ENCODE data around the gene TBC1D5. TPM values are rescaled to one million over a fixed set of nuclear protein-coding genes. Genes with fewer than 3 reads are reported as not detected.

TBC1D5 gene
- total RNA-seq, 3 donors from 2014 or later, result 33.1 to 56.1 (median 44.1) TPM

GRCh38 chr3:17310983-17311382, 431.4 kb downstream of the TBC1D5 start:
- intact Hi-C loops (cut with DNase I, micrococcal nuclease), result no loop called here

DNA sequence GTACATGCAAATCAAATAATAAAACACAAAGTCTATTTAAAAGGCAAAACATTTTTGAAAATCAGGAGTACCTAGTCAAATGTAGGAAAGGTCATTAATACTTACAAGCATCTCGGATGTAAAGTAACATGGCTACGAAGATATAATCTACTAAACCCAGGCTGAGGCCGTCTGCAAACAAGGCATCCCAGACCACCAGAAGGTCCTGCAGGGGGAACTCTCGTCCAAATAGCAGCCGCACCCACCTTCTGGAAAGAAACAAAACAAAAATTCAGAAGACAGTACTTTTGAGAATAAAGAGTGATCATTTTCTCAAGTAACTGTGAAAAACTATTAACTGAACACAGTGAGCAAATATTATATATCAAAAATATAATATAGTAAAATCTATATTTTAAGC, 434.5 kb downstream of the TBC1D5 start:
- Histone ChIP-seq H3K4me1 (ENCODE audit: low read depth) (no peaks in the 10 kb centered on the region), H3K36me3 (ENCODE audit: low read depth) (no peaks in the 10 kb centered on the region), H3K9me3 (no peaks in the 10 kb centered on the region), H3K4me3 (no peak overlapping the region)
- TF ChIP-seq CTCF (IDR thresholded peaks at IDR 0.05), result no peak
- intact Hi-C loops (cut with DNase I, micrococcal nuclease), result no loop called here
- no peak for ATAC-seq
- no peak for DNase-seq

More at GRCh38 chr3:17310983-17311382, 431.4 kb downstream of the TBC1D5 start:
- Histone ChIP-seq H3K36me3 (ENCODE audit: low read depth) (no peaks in the 10 kb centered on the region), H3K4me3 (no peak overlapping the region), H3K9me3 (no peaks in the 10 kb centered on the region), H3K4me1 (ENCODE audit: low read depth) (no peaks in the 10 kb centered on the region)
- no peak for TF ChIP-seq CTCF (IDR thresholded peaks at IDR 0.05)
- ATAC-seq, result no peak
- DNase-seq, result no peak

- intact Hi-C loops (cut with DNase I, micrococcal nuclease), result no loop called here
- no peak overlapping the region for H3K4me3 ChIP-seq
- H3K4me1 ChIP-seq (ENCODE audit: low read depth), result no peaks in the 10 kb centered on the region
- no peaks in the 10 kb centered on the region for H3K36me3 ChIP-seq (ENCODE audit: low read depth)
- ATAC-seq (no peak), DNase-seq (no peak)
- H3K9me3 ChIP-seq, result no peaks in the 10 kb centered on the region
- TF ChIP-seq CTCF (IDR thresholded peaks at IDR 0.05), result no peak
Measured at GRCh38 chr3:17307482-17307881, 434.9 kb downstream of the TBC1D5 start.

GRCh38 chr3:17304969-17305368, 437.5 kb downstream of the TBC1D5 start:
- H3K9me3 ChIP-seq, result no peaks in the 10 kb centered on the region
- ATAC-seq, result no peak
- no peak for TF ChIP-seq CTCF (IDR thresholded peaks at IDR 0.05)
- no peak for DNase-seq
- no peak overlapping the region for H3K4me3 ChIP-seq
- intact Hi-C loops (cut with DNase I, micrococcal nuclease), result no loop called here
- H3K36me3 ChIP-seq (ENCODE audit: low read depth), result no peaks in the 10 kb centered on the region
- H3K4me1 ChIP-seq (ENCODE audit: low read depth), result no peaks in the 10 kb centered on the region

DNA sequence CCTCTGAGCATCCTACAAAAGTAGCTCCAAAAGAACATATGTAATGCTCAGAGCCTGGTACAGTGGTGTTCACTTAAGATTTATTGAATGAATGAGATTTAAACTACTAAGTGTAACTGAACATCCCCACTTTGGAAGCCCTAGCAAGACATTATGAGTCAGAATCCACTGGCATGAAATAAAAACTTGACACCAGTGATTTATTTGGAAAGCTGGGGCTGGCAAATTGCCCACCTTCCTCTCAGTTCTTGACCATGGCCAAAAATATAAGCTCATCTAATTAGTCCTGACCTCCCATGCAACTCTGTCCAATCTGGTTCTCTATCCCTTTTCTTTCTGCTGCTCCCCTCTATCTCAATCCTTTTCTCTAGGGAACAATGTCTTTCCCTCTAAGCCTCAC, 439.7 kb downstream of the TBC1D5 start:
- intact Hi-C loops (cut with DNase I, micrococcal nuclease), result no loop called here
- Histone ChIP-seq H3K36me3 (ENCODE audit: low read depth) (no peaks in the 10 kb centered on the region), H3K9me3 (no peaks in the 10 kb centered on the region), H3K4me1 (ENCODE audit: low read depth) (no peaks in the 10 kb centered on the region), H3K4me3 (no peak overlapping the region)
- DNase-seq (no peak), ATAC-seq (no peak)
- TF ChIP-seq CTCF (IDR thresholded peaks at IDR 0.05), result no peak

- Histone ChIP-seq H3K9me3 (no peaks in the 10 kb centered on the region), H3K4me3 (no peak overlapping the region), H3K4me1 (ENCODE audit: low read depth) (no peaks in the 10 kb centered on the region), H3K36me3 (ENCODE audit: low read depth) (no peaks in the 10 kb centered on the region)
- ATAC-seq, result no peak
- TF ChIP-seq CTCF (IDR thresholded peaks at IDR 0.05), result no peak
- no peak for DNase-seq
- intact Hi-C loops (cut with DNase I, micrococcal nuclease), result no loop called here
Measured at GRCh38 chr3:17302170-17302569, 440.3 kb downstream of the TBC1D5 start.

Data from mucosa of descending colon (tissue), 3 donors.